ENCODE measurements around the gene CRABP1. TPM values are rescaled to one million over a fixed set of nuclear protein-coding genes. Genes with fewer than 3 reads are reported as not detected.

Gene CRABP1
- total RNA-seq, 2 donors from 2014 or later, result 1.3 to 1.5 TPM

DNA sequence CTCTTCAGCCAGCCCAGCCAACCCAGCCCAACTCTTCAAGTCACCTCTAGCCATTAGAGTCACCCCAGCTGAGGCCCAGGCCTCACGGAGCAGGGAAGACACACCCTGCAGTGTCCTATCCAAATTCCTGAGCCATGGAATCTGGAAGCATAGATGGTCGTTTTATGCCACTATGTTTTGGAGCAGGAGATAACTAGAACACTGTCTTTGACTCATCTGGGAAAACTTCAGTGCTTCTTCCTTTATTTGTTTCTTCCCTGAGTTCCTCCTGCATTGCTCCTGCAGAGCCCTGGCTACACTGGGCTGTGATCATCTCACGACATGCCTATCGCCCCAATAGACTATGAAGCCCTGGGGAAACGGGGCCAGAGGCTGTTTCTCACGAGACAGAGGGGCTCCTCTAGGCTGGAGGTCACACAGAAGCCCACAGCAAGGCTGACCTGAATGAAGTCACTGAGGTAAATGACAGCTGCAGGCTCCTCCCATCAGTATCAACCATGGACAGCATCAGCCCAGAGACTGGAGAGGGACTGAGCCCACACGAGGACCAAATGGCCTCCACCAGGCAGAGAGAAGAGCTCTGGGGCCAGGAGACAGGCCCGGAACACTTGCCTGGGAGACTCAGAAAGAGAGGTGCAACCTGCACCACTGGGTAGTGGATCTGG, 22.7 kb downstream of the CRABP1 start:
- Histone ChIP-seq H3K9ac (ENCODE audit: low read depth in 2 of 2, low read length in 2 of 2) (no peak overlapping the region), H3K36me3 (no peaks in the 10 kb centered on the region), H3K4me1 (no peaks in the 10 kb centered on the region), H3K9me3 (no peaks in the 10 kb centered on the region), H3K27ac (no peak overlapping the region), H3K4me3 (no peak overlapping the region), H3K27me3 (no peaks in the 10 kb centered on the region)
- TF ChIP-seq, protein P1, sequence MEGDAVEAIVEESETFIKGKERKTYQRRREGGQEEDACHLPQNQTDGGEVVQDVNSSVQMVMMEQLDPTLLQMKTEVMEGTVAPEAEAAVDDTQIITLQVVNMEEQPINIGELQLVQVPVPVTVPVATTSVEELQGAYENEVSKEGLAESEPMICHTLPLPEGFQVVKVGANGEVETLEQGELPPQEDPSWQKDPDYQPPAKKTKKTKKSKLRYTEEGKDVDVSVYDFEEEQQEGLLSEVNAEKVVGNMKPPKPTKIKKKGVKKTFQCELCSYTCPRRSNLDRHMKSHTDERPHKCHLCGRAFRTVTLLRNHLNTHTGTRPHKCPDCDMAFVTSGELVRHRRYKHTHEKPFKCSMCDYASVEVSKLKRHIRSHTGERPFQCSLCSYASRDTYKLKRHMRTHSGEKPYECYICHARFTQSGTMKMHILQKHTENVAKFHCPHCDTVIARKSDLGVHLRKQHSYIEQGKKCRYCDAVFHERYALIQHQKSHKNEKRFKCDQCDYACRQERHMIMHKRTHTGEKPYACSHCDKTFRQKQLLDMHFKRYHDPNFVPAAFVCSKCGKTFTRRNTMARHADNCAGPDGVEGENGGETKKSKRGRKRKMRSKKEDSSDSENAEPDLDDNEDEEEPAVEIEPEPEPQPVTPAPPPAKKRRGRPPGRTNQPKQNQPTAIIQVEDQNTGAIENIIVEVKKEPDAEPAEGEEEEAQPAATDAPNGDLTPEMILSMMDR (IDR thresholded peaks at IDR 0.05), result no peak
- intact Hi-C loops (cut with DNase I), result no loop called here
- no peak for DNase-seq

DNA sequence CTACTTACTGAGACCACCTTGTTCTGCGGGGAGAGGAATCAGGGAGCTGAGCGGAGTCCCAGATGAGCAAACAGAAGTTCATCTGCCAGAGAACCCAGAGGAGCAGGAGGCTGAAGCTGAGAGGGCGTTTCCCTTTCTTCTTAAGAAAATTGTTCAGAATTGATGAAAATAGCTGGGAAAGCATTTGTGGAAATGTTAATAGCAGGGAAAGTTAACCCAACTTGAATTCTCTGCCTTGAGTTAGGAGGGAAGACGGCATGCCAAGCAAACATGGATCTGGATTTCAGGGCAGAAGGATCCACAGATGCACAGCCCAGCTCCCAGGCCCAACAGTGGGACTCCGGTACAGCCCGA, 23.2 kb downstream of the CRABP1 start:
- H3K4me1 ChIP-seq, result no peaks in the 10 kb centered on the region
- no peaks in the 10 kb centered on the region for H3K27me3 ChIP-seq
- no peaks in the 10 kb centered on the region for H3K9me3 ChIP-seq
- intact Hi-C loops (cut with DNase I), result no loop called here
- TF ChIP-seq, protein P1 (IDR thresholded peaks at IDR 0.05), result no peak
- H3K36me3 ChIP-seq, result no peaks in the 10 kb centered on the region
- no peak overlapping the region for H3K4me3 ChIP-seq
- H3K27ac ChIP-seq, result no peak overlapping the region
- H3K9ac ChIP-seq (ENCODE audit: low read depth in 2 of 2, low read length in 2 of 2), result no peak overlapping the region
- DNase-seq, result no peak

DNA sequence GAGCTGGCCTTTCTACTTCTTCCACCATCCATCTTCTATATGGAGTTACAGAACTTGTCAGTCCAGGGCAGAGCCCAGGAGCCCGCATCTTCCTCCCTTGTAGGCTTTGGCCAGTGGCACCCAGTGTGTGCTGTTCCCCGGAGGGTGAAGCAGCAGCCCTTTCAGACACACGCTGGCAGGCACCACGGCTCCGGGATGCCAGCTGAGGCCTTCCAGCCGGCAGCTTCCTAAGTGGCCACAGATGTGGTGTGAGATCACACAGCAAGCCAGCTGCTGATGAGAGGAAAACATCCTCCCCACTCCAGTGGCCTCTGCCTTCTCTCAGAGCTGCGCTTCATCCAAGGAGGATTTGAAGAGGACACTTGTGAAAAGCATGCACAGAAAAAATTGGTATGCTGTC, 24.1 kb downstream of the CRABP1 start:
- H3K4me3 ChIP-seq, result no peak overlapping the region
- no peaks in the 10 kb centered on the region for H3K4me1 ChIP-seq
- TF ChIP-seq, protein P1 (IDR thresholded peaks at IDR 0.05), result no peak
- H3K9ac ChIP-seq (ENCODE audit: low read depth in 2 of 2, low read length in 2 of 2), result no peak overlapping the region
- intact Hi-C loops (cut with DNase I), result no loop called here
- H3K27ac ChIP-seq, result no peak overlapping the region
- H3K9me3 ChIP-seq, result no peaks in the 10 kb centered on the region
- H3K36me3 ChIP-seq, result no peaks in the 10 kb centered on the region
- no peak for DNase-seq
- no peaks in the 10 kb centered on the region for H3K27me3 ChIP-seq

DNA sequence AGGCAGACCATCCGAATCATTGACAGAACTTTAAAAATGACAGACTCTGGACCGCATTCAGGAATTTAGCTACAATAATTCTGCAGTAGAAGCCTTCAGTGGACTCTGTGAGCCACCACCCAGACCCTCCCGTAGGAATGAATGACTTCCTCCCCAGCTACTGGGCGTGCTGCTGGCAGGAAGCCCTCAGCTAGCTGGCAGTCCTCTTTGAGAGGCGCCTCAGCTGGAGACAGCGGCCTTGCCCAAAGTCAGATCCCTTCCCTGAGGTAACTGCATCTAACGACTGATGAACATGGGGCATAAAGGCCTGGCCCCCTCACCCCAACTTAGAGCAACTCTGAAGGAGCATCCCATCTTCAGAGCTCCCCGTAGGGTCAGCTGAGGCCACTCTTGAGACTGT, 25.8 kb downstream of the CRABP1 start:
- H3K9me3 ChIP-seq, result no peaks in the 10 kb centered on the region
- no peak overlapping the region for H3K27ac ChIP-seq
- no peaks in the 10 kb centered on the region for H3K4me1 ChIP-seq
- H3K9ac ChIP-seq (ENCODE audit: low read depth in 2 of 2, low read length in 2 of 2), result no peak overlapping the region
- H3K4me3 ChIP-seq, result no peak overlapping the region
- H3K27me3 ChIP-seq, result no peaks in the 10 kb centered on the region
- H3K36me3 ChIP-seq, result no peaks in the 10 kb centered on the region
- TF ChIP-seq, protein P1 (IDR thresholded peaks at IDR 0.05), result no peak
- DNase-seq, result peak; percentile 72
- intact Hi-C loops (cut with DNase I), result no loop called here

DNA sequence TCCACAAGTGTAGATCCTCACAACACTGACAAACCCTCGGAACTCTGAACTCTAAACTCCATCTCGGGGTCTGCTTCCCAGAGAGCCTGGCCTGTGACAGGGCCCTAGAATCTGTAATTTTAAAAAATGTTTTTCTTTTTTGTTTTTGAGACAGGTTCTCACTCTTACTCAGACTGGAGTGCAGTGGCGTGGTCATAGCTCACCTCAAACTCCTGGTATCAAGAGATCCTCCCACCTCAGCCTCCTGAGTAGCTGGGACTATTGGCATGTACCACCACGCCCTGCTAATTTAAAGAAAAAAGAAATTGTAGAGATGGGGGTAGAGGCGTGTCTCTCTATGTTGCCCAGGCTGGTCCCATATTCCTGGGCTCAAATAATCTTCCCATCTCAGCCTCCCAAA, 26.2 kb downstream of the CRABP1 start:
- Histone ChIP-seq H3K27me3 (no peaks in the 10 kb centered on the region), H3K27ac (no peak overlapping the region), H3K9ac (ENCODE audit: low read depth in 2 of 2, low read length in 2 of 2) (no peak overlapping the region), H3K9me3 (no peaks in the 10 kb centered on the region), H3K36me3 (no peaks in the 10 kb centered on the region), H3K4me3 (no peak overlapping the region), H3K4me1 (no peaks in the 10 kb centered on the region)
- intact Hi-C loops (cut with DNase I), result no loop called here
- TF ChIP-seq, protein P1 (IDR thresholded peaks at IDR 0.05), result no peak
- no peak for DNase-seq

All from colonic mucosa (tissue), 4 donors.